ENCODE data around the gene MBNL1.

Gene MBNL1

DNA sequence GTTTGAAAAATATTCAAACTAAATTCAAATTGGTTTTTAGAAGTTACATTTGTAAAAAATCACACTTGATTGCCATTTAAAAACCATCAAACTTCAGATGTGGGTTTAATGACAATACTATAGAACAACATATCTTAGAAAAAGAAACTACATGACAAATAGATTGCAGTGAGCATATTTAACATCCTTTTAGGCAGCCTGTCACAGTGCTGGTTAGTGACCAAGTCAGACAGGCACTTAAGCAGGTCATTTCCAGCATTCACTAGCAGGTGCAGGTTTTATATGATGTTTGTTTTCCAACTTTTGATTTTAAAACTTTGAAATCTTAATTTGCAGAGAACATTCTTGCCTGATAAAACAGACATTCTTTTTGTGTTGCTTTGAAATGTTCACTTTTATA lies 115.7 kb downstream of the MBNL1 start:
- H3K27me3 ChIP-seq = no peaks in the 10 kb centered on the region
- no peak for DNase-seq
- TF ChIP-seq, protein P1, sequence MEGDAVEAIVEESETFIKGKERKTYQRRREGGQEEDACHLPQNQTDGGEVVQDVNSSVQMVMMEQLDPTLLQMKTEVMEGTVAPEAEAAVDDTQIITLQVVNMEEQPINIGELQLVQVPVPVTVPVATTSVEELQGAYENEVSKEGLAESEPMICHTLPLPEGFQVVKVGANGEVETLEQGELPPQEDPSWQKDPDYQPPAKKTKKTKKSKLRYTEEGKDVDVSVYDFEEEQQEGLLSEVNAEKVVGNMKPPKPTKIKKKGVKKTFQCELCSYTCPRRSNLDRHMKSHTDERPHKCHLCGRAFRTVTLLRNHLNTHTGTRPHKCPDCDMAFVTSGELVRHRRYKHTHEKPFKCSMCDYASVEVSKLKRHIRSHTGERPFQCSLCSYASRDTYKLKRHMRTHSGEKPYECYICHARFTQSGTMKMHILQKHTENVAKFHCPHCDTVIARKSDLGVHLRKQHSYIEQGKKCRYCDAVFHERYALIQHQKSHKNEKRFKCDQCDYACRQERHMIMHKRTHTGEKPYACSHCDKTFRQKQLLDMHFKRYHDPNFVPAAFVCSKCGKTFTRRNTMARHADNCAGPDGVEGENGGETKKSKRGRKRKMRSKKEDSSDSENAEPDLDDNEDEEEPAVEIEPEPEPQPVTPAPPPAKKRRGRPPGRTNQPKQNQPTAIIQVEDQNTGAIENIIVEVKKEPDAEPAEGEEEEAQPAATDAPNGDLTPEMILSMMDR (IDR thresholded peaks at IDR 0.05) = no peak
- intact Hi-C loops (cut with DNase I; ENCODE audit: low total_unique reads) = no loop called here
- H3K27ac ChIP-seq = peak overlapping the region; percentile 60 to 87
- no peaks in the 10 kb centered on the region for H3K9me3 ChIP-seq
- H3K36me3 ChIP-seq = no peaks in the 10 kb centered on the region
- no peak overlapping the region for H3K4me3 ChIP-seq
- H3K4me1 ChIP-seq = peaks cover 0 to 100% (median 60%) of the 10 kb centered on the region in 4 donors

DNA sequence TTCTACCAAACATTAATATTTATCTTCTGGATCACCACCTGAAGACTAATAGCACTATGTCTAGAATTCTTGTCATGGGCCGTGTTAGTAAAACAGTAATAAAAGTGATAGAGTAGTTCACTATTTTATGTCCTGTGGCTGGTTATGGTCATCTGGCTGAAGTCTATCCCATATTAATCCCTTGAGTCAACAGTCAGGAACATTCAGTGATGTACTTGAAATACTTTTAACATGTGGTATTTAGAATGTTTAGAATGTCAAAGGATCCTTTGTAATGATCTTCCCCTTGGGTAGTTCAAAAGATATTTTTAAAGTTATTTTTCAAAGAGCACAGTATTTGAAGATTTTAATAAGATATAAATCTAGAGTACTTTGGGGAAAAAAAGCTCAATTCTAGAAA lies 117.0 kb downstream of the MBNL1 start:
- Histone ChIP-seq H3K4me3 (no peak overlapping the region), H3K9me3 (no peaks in the 10 kb centered on the region), H3K4me1 (peaks cover 0 to 100% (median 62%) of the 10 kb centered on the region in 4 donors), H3K27ac (peak overlapping the region; percentile 60 to 87), H3K27me3 (no peaks in the 10 kb centered on the region), H3K36me3 (no peaks in the 10 kb centered on the region)
- intact Hi-C loops (cut with DNase I; ENCODE audit: low total_unique reads) = no loop called here
- DNase-seq = no peak
- TF ChIP-seq, protein P1 (IDR thresholded peaks at IDR 0.05) = no peak

DNA sequence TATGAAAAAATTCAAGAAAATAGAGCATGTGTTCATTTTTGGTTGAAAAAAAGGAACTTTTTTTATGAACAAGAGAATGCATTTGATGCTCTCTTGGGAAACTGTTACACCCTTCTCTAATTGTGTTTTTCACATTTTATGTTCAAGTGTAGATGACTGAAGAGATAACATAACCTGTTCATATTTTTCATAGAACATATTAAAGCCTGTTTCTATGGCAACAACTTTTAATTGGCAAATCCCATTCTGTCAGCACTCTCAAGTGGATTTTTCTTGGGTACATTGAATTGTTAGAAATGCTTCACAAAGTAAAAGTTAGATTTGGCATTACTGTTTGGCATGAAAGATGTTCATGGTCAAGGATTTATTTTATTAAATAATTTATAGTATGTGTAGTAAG lies 117.5 kb downstream of the MBNL1 start:
- TF ChIP-seq, protein P1 (IDR thresholded peaks at IDR 0.05) = no peak
- Histone ChIP-seq H3K9me3 (no peaks in the 10 kb centered on the region), H3K27me3 (no peaks in the 10 kb centered on the region), H3K36me3 (no peaks in the 10 kb centered on the region), H3K27ac (peak overlapping the region; percentile 60 to 87), H3K4me1 (peaks cover 0 to 100% (median 59%) of the 10 kb centered on the region in 4 donors), H3K4me3 (no peak overlapping the region)
- DNase-seq = no peak
- intact Hi-C loops (cut with DNase I; ENCODE audit: low total_unique reads) = no loop called here

DNA sequence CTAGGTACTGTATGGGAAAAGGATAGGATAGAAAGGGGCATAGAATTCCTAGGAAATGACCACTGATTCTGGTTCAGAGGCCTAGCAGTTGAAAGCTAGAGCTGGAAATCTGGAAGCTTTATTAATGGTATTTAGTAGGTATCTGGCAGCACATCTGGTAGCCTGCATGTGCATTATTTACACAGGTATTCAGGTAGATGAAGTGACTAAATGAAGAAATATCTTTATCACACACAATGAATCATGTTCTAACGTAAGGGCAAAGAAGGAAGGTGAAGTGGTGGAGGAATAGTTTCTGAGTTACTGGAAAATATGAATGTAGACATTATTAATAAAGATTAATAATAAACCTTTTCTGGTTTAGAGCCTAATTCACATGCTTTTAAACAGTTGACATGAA lies 119.9 kb downstream of the MBNL1 start:
- Histone ChIP-seq H3K36me3 (no peaks in the 10 kb centered on the region), H3K9me3 (no peaks in the 10 kb centered on the region), H3K27me3 (no peaks in the 10 kb centered on the region), H3K4me1 (peaks cover 0 to 100% (median 68%) of the 10 kb centered on the region in 4 donors), H3K4me3 (no peak overlapping the region), H3K27ac (peak overlapping the region; percentile 48 to 87)
- DNase-seq = no peak
- intact Hi-C loops (cut with DNase I; ENCODE audit: low total_unique reads) = no loop called here
- TF ChIP-seq, protein P1 (IDR thresholded peaks at IDR 0.05) = no peak

DNA sequence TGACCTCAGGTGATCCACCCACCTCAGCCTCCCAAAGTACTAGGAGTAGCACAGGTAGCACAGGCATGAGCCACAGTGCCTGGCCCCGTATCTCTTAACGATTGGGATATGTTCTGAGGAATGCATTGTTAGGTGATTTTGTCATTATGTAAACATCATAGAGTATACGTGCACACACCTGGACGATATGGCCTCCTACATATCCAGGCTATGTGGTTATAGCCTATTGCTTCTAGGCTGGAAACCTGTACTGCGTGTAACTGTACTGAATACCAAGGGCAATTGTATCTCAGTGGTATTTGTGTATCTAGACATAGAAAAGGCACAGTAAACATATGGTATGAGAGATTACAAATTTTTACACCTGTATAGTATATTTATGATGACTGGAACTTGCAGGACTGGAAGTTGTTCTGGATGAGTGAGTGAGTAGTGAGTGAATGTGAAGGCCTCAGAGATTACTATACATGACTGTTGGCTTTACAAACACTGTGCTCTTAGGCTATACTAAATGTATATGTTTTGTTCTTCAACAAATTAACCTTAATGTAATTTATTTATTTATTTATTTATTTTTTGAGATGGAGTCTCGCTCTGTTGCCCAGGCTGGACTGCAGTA lies 120.7 kb downstream of the MBNL1 start:
- TF ChIP-seq, protein P1 (IDR thresholded peaks at IDR 0.05) = no peak
- H3K36me3 ChIP-seq = no peaks in the 10 kb centered on the region
- H3K4me3 ChIP-seq = no peak overlapping the region
- H3K4me1 ChIP-seq = peaks cover 0 to 100% (median 69%) of the 10 kb centered on the region in 4 donors
- intact Hi-C loops (cut with DNase I; ENCODE audit: low total_unique reads) = no loop called here
- no peak for DNase-seq
- peak overlapping the region; percentile 48 to 87 for H3K27ac ChIP-seq
- H3K27me3 ChIP-seq = no peaks in the 10 kb centered on the region
- H3K9me3 ChIP-seq = no peaks in the 10 kb centered on the region
